Activated CD4-positive, alpha-beta T cell treated with anti-CD3 and anti-CD28 coated beads for 4 hours (primary cell): ENCODE results near the gene CPT1C.
A peak's percentile ranks its signal among the peaks of the same experiment; 100 is the strongest.

Experiments used
- DNase-seq, 2 donors: peaks; one replicate each; pipeline ENCODE4 v3.0.0-alpha.2; 2020

Gene CPT1C

DNA sequence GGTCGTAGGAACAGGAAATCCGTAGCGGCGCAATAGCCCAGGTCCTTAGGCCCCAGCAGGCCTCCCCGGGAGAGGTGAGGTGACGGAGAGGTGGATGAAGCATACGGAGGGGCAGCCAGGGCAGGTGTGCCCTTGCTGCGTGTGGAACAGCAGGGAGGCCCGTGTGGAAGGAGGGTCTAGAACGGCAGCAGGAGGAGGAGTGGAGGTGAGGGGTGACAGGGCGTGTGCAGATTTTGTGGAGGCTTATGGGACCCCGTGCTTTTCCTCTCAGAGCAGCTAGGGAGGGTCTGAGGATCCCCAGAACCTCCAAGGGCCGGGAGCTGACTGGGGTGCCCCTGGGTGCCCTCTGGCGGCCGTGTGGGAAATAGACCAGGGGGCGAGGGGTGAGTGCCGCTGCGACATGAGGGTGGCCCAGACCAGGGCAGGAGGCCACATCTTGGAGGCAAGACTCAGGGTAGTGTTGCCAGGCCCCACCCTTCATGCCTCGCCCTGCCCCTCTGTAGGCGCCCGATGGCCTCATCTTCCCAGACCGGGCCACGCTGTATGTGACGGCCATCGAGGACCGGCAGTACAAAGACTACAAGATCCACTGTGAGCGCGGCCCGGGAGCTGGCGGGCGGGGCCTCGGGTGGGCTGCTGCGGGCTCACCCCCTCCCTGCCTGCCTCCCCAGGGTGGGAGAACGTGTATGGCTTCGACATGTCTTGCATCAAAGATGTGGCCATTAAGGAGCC is 6.5 kb upstream of the CPT1C start:
- DNase-seq = peak in 1 of 2 donors; percentile 33

DNA sequence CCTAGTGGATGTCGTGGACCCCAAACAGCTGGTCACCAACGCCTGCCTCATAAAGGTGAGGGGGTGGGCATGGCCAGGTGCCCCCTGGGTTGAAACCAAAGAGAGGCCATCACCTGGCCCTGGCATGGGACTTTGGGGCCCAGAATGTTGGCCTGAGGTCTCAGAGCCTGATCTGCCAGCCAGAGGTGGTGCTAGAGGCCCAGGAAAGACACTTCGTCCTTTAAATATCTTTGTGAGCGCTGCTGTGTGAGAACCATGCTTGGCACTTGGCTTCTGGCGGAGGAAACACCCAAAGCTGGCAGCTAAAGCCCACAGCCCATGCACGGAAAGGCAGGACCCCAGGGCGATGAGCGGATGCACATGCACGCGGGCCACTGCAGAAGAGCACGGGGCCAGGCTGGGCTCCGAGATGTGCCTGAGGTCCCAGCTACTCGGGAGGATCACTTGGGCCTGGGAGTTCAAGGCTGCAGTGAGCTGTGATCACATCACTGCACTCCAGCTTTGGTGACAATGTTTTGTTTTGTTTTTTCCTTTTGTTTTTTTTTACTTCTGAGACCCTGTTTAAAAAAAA is 5.8 kb upstream of the CPT1C start:
- DNase-seq = no peak

DNA sequence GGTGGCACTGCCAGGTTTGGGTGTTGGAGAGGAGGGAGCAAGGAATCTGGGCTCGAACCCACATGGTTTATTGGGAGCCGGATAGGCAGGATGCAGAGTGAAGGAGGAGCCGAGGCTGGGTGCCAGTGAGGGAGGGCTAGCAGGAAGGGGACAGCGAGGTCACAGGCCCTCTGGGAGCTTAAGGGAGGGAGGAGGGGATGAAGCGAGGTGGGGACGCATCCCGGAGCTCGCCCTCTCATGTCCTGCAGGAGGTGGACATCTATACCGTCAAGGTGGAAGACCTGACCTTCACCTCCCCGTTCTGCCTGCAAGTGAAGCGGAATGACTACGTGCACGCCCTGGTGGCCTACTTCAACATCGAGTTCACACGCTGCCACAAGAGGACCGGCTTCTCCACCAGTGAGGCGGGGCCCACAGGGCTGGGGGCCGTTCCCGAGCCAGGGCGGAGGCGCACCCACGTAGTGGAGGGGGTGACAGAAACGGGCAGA is 5.0 kb upstream of the CPT1C start:
- DNase-seq = no peak

DNA sequence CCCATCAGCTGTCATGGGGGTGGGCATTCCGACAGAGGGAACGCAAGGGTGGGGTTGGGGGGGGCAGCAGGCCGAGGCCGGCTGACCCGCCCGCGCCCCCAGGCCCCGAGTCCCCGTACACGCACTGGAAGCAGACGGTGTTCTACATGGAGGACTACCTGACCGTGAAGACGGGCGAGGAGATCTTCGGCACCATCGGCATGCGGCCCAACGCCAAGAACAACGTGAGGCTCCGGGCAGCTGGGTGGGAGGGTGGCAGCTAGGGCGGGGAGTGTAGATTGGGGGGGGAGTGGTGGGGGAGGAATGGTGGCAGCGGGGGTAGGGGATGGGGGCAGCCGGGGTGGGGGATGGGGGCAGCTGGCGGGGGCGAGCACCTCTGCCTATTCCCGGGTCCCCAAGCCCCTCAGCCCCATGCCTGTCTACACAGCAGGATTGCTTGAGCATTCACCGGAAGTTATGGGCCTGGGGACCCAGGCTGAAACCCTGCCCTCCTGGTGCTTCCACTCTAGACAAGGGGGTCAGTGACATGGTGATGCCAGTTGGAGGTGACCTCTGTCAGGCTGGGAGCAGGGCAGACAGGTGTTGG is 4.3 kb upstream of the CPT1C start:
- DNase-seq = no peak

DNA sequence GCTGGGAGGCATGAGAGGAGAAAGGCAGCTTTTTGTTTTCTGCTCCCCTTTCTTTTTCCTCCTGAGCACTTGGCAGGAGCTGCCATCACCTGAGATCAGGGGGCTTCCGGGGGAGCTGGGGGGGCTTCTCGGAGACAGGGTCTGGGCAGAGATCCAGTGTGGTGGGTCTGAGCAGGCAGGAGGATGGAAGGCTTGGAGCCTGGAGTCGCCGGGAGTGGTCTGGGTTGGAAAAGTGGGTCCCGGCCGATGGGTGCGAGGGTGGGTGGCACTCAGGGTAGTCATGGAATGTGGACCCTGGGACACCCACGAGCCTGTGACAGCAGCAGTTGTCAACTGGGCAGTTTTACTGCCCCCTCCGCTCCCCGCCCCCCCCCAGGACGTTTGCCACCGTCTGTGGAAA is 3.8 kb upstream of the CPT1C start:
- DNase-seq = no peak

DNA sequence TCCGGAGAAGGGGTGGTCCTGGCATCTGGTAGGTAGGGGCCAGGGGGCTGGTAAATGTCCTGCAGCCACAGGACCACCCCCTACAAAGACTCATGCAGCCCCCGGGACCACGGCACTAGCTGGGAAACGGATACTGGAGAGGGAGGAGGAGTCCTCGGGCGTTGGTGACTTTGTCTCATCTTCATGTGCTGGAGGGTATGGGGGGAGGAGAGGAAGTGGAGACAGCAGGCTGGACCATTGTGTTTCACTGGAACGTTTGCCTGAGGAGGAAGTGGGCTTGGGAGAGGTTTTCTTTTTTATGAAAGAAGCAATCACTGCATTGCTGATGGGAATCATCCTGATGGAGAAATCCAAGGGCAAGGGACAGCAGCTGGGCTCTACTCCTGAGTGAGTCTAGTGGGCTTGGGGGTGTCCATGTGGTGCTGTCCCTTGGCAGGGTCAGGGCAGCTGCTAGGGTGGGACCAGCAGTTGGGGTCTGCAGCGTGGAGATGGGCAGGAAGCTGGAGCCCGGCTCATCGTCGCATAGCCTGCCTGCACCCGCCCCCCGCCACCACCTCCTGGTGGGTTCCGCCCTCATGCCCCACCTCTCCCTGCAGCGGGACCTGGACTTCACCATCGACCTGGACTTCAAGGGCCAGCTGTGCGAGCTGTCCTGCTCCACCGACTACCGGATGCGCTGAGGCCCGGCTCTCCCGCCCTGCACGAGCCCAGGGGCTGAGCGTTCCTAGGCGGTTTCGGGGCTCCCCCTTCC is 3.2 kb upstream of the CPT1C start:
- DNase-seq = no peak

DNA sequence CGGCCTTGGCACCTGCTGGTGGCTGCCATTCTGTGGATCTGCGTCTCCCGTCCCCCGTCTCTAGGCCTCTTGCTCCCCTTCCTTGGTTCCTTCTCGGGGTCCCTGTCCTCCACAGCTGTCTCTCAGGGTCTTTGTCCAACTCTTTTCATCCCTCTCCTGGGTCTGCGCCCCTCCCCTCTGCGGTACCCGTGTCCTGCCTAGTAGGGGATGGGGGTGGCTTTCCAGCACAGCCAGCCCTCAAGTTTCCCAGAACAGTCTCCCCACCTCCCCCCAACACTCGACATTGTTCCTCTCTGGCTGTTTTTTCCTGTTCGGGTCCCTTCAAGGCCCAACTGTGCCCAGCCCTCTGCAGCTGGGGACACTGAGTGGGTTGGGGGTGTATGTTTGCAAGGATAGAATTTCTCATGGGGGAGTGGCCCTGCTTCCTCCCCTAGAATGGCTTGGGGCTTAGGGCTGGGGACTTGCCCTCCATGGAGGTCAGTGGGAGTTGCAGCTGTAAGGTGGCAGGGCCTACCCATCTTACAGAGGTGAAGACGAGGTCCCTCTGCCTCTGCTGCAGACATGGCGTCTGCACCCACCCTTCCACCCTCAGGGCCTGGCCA is 2.3 kb upstream of the CPT1C start:
- DNase-seq = no peak

DNA sequence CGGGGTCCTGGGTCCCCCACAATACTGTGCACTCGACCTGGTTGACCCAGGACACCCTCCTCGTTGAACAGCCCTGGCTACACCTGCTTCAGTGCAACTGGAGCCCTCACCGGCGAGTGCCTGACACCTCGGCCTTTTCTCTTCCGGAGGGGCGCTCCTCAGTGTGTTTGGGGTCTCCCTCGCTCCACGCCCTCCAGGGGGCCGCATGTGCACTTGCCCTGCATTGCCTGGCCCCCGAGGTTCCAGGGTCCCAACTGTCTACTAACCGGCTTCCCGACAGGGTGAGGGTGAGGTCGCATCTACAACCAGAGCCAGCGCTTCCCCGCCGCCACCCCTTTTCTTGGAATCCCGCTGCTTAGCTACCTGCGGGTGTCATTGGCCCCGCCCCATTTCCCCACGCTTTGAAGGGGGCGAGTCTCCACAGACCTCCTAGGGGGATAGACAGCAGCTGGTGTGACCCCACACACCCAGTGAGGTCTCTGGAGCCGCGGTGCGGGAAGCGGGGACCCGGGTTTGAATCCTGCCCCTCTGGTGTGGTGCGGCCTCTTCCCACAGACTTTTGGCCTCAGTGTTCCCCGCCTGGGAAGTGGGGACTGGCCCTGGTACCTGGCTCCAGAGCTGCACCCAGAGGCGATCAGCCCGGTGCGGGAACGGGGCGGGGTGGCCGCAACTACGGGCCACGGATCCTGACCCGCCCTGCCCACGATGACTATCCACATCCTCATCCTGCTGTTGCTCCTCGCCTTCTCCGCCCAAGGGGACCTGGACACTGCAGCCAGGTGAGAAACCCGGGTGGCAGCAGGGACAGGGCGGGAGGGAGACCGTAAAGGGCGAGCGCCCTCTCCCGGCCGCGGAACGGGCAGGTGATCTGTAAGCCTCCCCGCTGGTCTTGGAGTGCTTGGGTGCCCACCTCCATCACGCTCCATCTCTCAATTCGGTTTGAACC is 1.5 kb upstream of the CPT1C start, which contains the start of gene ADM5:
ADM5 (plus strand) TSS at position 462 of the 946 bp plus-strand sequence; CDS start at position 706, 244 bp downstream.
- DNase-seq = peak; percentile 29 to 39

DNA sequence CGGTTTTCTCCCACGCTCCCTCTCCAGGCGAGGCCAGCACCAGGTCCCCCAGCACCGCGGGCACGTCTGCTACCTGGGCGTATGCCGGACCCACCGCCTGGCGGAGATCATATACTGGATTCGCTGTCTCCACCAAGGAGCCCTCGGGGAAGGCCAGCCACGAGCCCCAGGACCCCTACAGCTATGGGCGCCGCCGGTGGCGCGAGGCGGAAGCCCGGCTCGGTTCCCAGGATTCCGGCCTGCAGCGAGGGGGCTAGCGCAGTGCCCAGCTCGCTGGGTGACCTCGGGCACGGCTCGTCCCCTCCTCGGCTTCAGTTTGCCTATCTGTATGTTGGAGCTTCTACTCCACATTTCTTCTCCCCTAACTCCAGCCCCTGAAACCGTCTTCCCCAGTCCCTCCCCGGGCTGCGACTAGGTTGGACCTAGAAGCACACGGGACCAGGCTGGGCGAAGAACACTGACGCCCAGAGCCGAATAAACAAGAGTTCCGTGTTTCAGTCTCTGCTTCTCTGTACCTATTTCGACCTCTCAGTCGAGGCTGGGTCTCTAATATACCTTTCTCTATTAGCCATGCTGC is 749 bp upstream of the CPT1C start:
- no peak for DNase-seq

DNA sequence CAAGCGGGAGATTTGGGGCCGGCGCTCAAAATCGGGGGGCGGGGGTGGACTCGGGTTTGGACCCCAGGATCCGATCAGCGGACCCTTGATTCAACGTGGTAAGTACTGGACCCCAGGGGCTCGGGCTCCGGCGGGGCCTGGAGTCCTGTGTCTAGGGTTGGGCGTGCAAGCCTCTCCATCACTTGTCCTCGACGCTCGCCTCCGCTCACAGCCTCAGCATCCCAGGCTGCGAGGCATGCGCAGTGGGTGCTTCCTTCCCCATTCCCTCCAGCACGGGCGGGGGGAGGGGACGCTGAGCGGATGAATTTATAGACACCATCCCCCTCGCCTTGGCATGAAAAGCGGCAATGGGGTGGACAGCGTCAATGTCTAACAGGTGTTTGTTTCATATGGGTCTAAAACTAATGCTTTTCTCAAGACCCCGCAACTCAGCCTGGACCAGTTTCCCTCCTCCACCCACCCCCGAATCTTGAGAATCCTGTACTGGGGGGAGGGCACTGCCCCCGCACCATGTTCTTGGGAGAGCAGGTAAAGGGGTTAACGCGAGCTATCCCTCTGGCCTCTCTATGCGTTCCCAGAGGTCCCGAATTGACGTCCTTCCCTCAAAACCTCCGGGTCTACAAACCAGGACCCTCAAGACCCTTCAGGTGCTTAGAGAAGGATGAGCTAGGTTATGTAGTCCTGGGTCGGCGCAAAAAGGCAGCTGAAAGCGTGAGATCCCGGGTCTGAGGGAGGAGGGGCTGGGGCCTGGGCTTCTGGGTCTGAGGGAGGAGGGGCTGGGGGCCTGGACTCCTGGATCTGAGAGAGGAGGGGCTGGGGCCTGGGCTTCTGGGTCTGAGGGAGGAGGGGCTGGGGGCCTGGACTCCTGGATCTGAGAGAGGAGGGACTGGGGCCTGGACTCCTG is 579 bp downstream of the CPT1C start:
- peak in 1 of 2 donors; percentile 28 for DNase-seq

DNA sequence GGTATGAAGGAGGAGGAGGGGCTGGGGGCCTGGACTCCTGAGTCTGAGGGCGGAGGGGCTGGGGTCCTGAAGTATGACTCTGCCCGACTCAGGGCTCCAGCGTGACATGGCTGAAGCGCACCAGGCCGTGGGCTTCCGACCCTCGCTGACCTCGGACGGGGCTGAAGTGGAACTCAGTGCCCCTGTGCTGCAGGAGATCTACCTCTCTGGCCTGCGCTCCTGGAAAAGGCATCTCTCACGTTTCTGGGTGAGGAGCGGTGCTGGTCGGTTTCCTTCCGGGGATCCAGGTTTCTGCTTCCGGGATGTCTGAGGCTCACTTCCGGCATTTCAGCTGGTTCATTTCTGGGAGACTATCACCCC is 1.2 kb downstream of the CPT1C start:
- DNase-seq = no peak

DNA sequence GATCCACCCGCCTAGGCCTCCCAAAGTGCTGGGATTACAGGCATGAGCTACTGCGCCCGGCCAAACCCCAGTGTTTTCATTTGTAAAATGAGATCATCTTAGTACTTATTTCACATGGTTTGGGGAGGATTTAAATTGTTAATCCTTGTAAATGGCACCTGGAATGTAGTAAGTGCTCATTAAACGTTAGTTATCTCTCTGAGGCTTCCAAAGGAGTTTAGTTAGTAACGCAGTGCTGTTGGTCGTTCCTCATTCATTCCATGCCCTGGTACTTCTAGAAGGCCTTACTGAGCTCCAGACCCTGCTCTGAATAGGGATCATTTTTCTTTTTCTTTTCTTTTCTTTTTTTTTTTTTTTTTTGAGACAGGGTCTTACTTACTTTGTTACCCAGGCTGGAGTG is 5.2 kb downstream of the CPT1C start:
- no peak for DNase-seq

DNA sequence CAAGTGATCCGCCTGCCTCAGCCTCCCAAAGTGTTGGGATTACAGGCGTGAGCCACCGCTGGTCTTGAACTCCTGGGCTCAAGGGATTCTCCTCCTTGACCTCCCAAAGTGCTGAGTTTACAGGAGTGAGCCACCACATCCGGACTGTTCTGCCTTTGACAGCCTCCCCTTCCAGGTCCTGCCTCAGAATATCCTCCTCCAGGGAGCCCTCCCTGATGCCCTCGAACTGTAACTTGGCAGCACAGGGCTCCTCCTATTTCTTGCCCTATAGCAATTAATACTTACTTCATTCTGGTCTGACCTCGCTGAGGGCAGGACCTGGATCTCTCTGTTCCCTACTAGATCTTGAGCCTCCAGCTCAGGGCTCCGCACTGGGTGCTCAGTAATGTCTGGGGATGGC is 5.9 kb downstream of the CPT1C start:
- DNase-seq = no peak

DNA sequence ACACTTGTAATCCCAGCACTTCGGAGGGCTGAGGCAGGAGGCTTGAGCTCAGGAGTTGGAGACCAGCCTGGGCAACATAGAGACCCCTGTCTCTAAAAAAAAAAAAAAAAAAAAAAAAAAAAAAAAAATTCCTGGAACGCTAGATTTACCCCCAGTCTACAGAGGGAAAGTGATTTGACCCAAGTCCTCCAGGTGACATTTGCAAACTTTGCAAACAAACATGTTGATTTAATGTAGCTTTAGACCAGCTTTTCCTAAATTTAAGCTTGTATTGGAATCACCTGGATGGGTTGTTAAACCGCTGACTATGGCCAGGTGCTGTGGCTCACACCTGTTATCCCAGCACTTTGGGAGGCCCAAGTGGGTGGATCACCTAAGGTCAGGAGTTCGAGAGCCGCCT is 8.4 kb downstream of the CPT1C start:
- DNase-seq = no peak

DNA sequence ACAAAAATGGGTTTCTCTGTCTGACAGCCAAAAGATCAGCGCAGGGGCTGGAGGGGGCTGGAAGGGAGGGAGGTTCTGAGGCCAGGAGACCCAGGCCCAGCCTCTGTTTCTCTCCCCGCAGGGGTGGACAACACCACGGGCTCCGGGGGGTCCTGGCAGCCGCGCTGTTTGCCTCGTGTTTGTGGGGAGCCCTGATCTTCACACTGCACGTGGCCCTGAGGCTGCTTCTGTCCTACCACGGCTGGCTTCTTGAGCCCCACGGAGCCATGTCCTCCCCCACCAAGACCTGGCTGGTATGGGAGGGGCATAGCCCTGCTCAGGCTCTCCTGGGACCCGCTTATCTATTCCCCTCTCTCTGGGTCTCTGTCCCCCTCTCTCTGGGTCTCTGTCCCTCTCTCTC is 9.6 kb downstream of the CPT1C start:
- no peak for DNase-seq

DNA sequence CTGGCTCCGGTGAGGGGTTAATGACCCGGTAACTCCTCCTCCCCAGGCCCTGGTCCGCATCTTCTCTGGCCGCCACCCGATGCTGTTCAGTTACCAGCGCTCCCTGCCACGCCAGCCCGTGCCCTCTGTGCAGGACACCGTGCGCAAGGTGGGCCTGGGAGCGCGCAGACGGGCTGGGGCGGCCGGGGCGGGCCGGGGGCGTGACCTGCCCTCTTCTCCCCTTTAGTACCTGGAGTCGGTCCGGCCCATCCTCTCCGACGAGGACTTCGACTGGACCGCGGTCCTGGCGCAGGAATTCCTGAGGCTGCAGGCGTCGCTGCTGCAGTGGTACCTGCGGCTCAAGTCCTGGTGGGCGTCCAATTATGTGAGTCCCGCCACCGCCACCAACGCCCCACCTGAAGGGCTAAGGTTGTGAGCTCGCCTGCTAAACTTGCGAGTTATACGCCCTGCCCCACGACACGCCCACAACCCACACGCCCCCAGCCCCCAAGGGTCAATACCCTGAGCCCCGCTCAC is 10.4 kb downstream of the CPT1C start:
- no peak for DNase-seq

DNA sequence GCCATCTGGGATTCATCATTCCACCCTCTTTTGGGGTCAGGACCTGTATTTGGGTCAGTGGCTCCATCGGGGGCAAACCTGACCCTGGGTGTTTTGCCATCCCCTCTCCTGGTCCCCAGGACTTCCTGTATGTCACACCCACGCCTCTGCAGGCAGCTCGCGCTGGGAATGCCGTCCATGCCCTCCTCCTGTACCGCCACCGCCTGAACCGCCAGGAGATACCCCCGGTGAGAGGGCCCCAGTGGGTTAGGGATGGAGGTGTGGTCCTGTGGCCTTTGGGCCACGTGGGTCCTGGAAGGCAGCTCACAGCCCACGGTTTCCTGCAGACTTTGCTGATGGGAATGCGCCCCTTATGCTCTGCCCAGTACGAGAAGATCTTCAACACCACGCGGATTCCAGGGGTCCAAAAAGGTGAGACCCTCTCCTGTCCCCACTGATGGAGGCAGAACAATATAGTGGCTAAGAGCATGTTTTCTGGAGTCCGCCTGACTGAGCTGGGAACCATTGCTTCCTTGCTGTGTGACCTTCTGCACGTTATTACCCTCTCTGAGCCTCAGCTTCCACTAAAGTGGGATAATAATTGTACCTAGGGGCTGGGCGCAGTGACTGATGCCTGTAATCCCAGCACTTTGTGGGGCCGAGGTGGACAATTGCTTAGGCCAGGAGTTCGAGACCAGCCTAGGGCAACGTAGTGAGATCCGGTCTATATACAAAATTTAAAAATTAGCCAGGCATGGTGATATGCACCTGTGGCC is 14.1 kb downstream of the CPT1C start:
- no peak for DNase-seq

DNA sequence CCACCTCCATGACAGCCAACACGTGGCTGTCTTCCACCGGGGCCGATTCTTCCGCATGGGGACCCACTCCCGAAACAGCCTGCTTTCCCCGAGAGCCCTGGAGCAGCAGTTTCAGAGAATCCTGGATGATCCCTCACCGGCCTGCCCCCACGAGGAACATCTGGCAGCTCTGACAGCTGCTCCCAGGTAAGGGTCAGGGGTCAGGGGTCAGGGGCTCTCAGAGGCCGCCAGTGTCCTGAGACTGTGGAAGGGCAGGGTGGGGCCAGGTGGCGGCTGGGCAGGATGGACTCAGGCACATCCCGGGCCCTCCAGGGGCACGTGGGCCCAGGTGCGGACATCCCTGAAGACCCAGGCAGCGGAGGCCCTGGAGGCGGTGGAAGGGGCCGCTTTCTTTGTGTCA is 15.0 kb downstream of the CPT1C start:
- DNase-seq = no peak

DNA sequence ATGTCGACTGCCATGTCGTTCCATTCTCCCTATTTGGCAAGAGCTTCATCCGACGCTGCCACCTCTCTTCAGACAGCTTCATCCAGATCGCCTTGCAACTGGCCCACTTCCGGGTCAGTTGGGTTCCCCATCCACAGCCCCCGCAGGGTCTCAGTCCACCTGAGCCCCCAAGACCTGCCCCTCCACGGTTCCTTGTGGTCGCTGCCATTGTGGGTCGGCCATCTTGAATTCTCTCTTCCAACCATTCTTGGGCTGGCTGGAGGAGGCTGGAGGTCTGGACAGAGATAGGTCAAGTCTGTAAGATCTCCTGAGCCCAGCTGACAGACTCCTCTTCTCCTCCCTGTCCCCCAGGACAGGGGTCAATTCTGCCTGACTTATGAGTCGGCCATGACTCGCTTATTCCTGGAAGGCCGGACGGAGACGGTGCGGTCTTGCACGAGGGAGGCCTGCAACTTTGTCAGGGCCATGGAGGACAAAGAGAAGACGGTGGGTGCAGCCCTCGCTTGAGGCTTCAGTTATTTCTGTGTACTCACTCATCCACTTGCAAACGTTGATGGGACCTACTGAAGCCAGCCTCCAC is 19.5 kb downstream of the CPT1C start:
- no peak for DNase-seq
